Keratinocyte (primary cell): ENCODE data around the gene GTF2A1. TPM values are rescaled to one million over a fixed set of nuclear protein-coding genes. Genes with fewer than 3 reads are reported as not detected.

ENCODE experiments used
- DNase-seq: peaks from one replicate; pipeline ENCODE4 v3.0.0-alpha.2; 2011; ENCODE audit warnings: low read depth, missing footprints, low spot score
- FAIRE-seq: peaks from 2 replicates; lab custom pipeline; 2011; peaks lifted over from hg19 to GRCh38; lab: Jason Lieb, UNC
- H2AFZ ChIP-seq: 2 replicates; pipeline ENCODE4 v1.6.0; 2012; ENCODE audit warnings: low read length, control low read depth, inconsistent platforms; ENCODE audit not compliant: control insufficient read depth
- H3K27ac ChIP-seq: 2 replicates; pipeline ENCODE4 v1.5.1; 2011; ENCODE audit warnings: low read length; ENCODE audit not compliant: control insufficient read depth, insufficient read depth
- H3K27me3 ChIP-seq: 3 replicates; pipeline ENCODE4 v1.6.0; 2011; ENCODE audit warnings: low read length; ENCODE audit not compliant: control insufficient read depth, insufficient read depth; ENCODE audit errors: extremely low read depth
- H3K36me3 ChIP-seq, 2 experiments: 2 replicates in 1 of 2; 3 replicates in 1 of 2; pipeline ENCODE4 v1.5.1; 2011; ENCODE audit warnings: low read length in 2 of 2, mild to moderate bottlenecking in 1 of 2; ENCODE audit not compliant: control insufficient read depth in 2 of 2, insufficient read depth in 2 of 2; ENCODE audit errors: extremely low read depth in 1 of 2
- H3K4me1 ChIP-seq: 3 replicates; pipeline ENCODE4 v1.5.1; 2011; ENCODE audit warnings: low read length; ENCODE audit not compliant: control insufficient read depth, insufficient read depth; ENCODE audit errors: extremely low read depth
- H3K4me2 ChIP-seq: 3 replicates; pipeline ENCODE4 v1.6.0; 2011; ENCODE audit warnings: low read depth, low read length; ENCODE audit not compliant: control insufficient read depth, insufficient read depth; ENCODE audit errors: extremely low read depth
- H3K4me3 ChIP-seq, 3 experiments: fragments of 200-600 bp in 1 of 3; sonication (generic) in 1 of 3; 2 replicates in 2 of 3; 3 replicates in 1 of 3; pipeline ENCODE4 v1.5.1; 2011 to 2016; ENCODE audit warnings: low read length in 3 of 3, mild to moderate bottlenecking in 3 of 3, control low read depth in 2 of 3, inconsistent platforms in 1 of 3, low read depth in 1 of 3, mixed read lengths in 1 of 3, mixed run types in 1 of 3, moderate library complexity in 1 of 3; ENCODE audit not compliant: control insufficient read depth in 2 of 3, insufficient read depth in 2 of 3; ENCODE audit errors: extremely low read depth in 1 of 3
- H3K79me2 ChIP-seq: 2 replicates; pipeline ENCODE4 v1.6.0; 2012; ENCODE audit warnings: low read length; ENCODE audit not compliant: control insufficient read depth, insufficient read depth
- H3K9ac ChIP-seq: 3 replicates; pipeline ENCODE4 v1.6.0; 2011; ENCODE audit warnings: low read length; ENCODE audit not compliant: control insufficient read depth, insufficient read depth; ENCODE audit errors: extremely low read depth
- H3K9me1 ChIP-seq: 3 replicates; pipeline ENCODE4 v1.6.0; 2011; ENCODE audit warnings: low read length; ENCODE audit not compliant: control insufficient read depth, insufficient read depth; ENCODE audit errors: extremely low read depth
- H3K9me3 ChIP-seq: 2 replicates; pipeline ENCODE4 v1.5.1; 2012; ENCODE audit warnings: low read depth, low read length; ENCODE audit not compliant: control insufficient read depth
- H4K20me1 ChIP-seq: 3 replicates; pipeline ENCODE4 v1.6.0; 2011; ENCODE audit warnings: low read length; ENCODE audit not compliant: control insufficient read depth, insufficient read depth; ENCODE audit errors: extremely low read depth
- CTCF ChIP-seq, 3 experiments: IDR thresholded peaks in 1 of 3; conservative IDR thresholded peaks in 1 of 3; optimal IDR thresholded peaks in 1 of 3; 2 replicates in 2 of 3; 3 replicates in 1 of 3; pipeline versions ENCODE3 to v1.5.1; 2011; ENCODE audit warnings: low read length in 3 of 3, mild to moderate bottlenecking in 3 of 3, moderate library complexity in 2 of 3, control low read depth in 1 of 3, inconsistent platforms in 1 of 3; ENCODE audit not compliant: insufficient read depth in 2 of 3; ENCODE audit errors: extremely low read depth in 1 of 3
- EZH2 ChIP-seq: IDR thresholded peaks from one replicate; pipeline ENCODE4 v1.6.1; 2012; ENCODE audit warnings: inconsistent platforms, mild to moderate bottlenecking, low read length, moderate library complexity
- dilution Hi-C: fragments of 300-500 bp; cut with MboI; formaldehyde crosslinking; loops from one replicate; pipeline ENCODE4 v1.7.0; 2020; ENCODE audit warnings: low sequenced_read_pairs; ENCODE audit not compliant: extremely low pct_ligation_motif_present
- polyA plus RNA-seq, 5 experiments: library from polyadenylated mRNA; depleted of rRNA in 3 of 5; stranded (reverse) in 3 of 5; stranded (forward) in 1 of 5; unstranded in 1 of 5; fragments of >200 nt; gene quantifications; 1 replicate in 1 of 5; 2 replicates in 3 of 5; 3 replicates in 1 of 5; pipeline versions ENCODE4 v1.2.1 to v1.2.3, GENCODE V29; 2011 to 2012; ENCODE audit warnings: missing spikeins in 2 of 5, low read depth in 1 of 5, low replicate concordance in 1 of 5

The GTF2A1 gene
- polyA plus RNA-seq, 1 donor (not counting 4 experiments of a cell fraction or from before 2014, with no cell fraction given): 17.5 TPM

DNA sequence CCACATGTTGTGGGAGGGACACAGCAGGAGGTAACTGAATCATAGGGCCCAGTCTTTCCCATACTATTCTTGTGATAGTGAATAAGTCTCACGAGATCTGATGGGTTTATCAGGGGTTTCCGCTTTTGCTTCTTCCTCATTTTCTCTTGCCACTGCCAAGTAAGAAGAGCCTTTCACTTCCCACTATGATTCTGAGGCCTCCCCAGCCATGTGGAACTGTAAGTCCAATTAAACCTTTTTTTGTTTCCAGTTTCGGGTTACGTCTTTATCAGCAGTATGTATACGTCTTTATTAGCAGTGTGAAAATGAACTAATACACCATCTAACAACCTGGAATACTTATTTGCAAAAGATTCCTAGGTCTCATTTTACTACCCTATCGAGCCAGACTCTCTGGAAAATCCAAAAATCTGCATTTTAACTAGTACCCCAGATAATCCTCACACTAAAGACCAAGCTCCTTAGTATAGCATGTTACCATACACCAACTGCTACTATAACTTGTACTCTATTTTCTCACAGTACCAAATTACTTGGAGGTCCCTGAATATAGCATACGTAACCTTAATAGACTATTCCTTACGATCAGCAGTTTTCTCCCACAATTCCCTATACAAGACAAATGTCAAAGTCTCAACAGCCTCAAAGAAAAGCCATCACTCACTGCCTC is 11.5 kb downstream of the GTF2A1 start:
- no peak for TF ChIP-seq CTCF (optimal IDR thresholded peaks at IDR 0.05 in 1 of 3, IDR thresholded peaks at IDR 0.05 in 1 of 3, conservative IDR thresholded peaks at IDR 0.05 in 1 of 3; ENCODE audit: extremely low read depth in 1 of 3, insufficient read depth in 2 of 3, low read length in 3 of 3)
- TF ChIP-seq EZH2: no peak
- Histone ChIP-seq H3K36me3 (peaks cover 5 to 14% of the 10 kb centered on the region in 2 experiments), H3K79me2 (peaks cover 32% of the 10 kb centered on the region), H3K9ac (no peak overlapping the region), H3K27me3 (no peaks in the 10 kb centered on the region), H3K4me2 (no peak overlapping the region), H4K20me1 (peaks cover 2% of the 10 kb centered on the region), H3K9me3 (no peaks in the 10 kb centered on the region), H3K4me1 (no peaks in the 10 kb centered on the region), H3K9me1 (no peaks in the 10 kb centered on the region), H3K27ac (no peak overlapping the region), H2AFZ (no peak overlapping the region), H3K4me3 (no peak overlapping the region)
- dilution Hi-C loops: no loop called here
- DNase-seq: no peak
- FAIRE-seq: no peak

DNA sequence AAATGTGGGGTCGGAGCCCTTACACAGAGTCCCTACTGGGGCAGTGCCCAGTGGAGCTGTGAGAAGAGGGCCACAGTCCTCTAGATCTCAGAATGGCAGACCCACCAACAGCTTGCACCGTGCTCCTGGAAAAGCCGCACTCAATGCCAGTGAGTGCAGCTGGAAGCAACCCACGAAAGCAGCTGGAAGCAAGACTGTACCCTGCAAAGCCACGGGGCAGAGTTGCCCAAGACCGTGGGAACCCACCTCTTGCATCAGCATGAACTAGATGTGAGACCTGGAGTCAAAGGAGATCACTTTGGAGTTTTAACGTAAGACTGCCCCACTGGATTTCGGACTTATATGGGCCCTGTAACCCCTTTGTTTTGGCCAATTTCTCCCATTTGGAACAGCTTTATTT is 12.3 kb downstream of the GTF2A1 start:
- H3K36me3 ChIP-seq: peaks cover 9 to 14% of the 10 kb centered on the region in 2 experiments
- no peak overlapping the region for H3K4me3 ChIP-seq
- H4K20me1 ChIP-seq: peaks cover 2% of the 10 kb centered on the region
- FAIRE-seq: no peak
- TF ChIP-seq EZH2 (no peak), CTCF (optimal IDR thresholded peaks at IDR 0.05 in 1 of 3, IDR thresholded peaks at IDR 0.05 in 1 of 3, conservative IDR thresholded peaks at IDR 0.05 in 1 of 3; ENCODE audit: extremely low read depth in 1 of 3, insufficient read depth in 2 of 3, low read length in 3 of 3) (no peak)
- H3K27me3 ChIP-seq: no peaks in the 10 kb centered on the region
- dilution Hi-C loops: no loop called here
- H3K9ac ChIP-seq: no peak overlapping the region
- no peak for DNase-seq
- no peaks in the 10 kb centered on the region for H3K9me3 ChIP-seq
- H2AFZ ChIP-seq: no peak overlapping the region
- H3K4me2 ChIP-seq: no peak overlapping the region
- no peak overlapping the region for H3K27ac ChIP-seq
- no peaks in the 10 kb centered on the region for H3K9me1 ChIP-seq
- H3K79me2 ChIP-seq: peaks cover 31% of the 10 kb centered on the region
- H3K4me1 ChIP-seq: no peaks in the 10 kb centered on the region
